D341Med (cell line): ENCODE data around the gene RNASEL.

Experiments used
- DNase-seq: peaks from one replicate; pipeline ENCODE4 v3.0.0; 2012; ENCODE audit warnings: low spot score

Gene RNASEL

DNA sequence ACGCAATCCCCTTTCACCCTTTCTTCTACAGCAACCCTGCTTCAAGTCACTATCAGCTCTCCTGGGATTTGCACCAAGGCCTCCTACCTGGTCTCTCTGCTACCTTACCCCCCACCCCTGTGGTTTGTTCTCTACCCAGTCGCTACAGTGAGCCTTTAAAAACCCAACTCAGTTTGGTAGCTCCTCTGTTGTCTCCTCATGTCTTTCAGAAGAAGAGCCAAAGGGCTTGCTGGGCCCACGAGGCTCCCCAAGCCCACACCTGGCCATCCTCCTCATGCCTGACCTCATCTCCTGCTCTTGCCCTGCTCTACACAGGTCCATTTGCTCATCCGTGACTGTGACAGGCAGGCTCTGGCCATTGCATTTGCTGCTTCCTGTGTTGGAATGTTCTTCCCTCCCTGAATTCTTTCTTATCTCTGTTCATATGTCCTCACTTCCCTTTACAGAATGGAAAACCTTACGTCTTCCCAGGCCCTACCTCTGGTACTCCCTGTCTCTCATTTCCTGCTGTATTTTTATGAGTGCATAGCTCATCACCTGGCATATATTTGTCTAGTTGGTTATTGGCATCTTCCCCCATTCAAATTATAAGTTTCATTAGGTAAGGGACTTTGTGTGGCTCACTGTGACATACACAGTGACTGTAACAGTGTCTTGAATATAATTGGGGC, 11.8 kb upstream of the RNASEL start:
- no peak for DNase-seq

DNA sequence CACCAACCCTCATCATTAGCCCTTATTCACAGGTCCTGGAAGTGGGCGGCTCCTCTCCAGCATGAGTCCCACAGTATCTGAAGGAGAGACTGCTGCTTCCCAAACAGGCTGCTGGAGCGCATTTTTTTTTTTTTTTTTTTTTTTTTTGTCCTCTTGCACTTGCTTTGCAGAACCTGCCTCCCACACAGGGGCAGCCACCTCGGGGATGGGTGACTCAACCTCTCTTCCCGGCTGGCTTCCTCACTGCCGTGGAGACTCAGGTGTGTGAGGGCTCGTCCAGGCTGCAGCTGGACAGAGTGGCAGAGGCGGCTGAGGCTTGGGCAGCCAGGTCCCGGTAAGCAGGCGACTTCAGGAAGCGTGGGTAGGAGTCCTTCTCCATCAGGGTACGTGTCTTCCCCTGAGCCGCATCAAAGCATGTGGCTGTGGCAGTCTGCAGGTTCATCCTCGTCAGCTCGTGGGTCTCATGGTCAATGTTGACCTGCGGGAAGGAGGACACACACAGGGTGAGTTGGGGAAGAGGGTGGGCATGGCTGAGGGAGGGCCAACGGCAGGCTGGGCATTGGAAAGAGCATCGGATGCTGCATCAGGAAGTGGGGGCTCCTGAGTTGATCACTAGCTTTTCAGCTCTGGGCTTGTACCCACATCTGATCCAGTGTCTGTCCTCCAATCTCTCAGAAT, 11.1 kb upstream of the RNASEL start:
- DNase-seq: no peak

DNA sequence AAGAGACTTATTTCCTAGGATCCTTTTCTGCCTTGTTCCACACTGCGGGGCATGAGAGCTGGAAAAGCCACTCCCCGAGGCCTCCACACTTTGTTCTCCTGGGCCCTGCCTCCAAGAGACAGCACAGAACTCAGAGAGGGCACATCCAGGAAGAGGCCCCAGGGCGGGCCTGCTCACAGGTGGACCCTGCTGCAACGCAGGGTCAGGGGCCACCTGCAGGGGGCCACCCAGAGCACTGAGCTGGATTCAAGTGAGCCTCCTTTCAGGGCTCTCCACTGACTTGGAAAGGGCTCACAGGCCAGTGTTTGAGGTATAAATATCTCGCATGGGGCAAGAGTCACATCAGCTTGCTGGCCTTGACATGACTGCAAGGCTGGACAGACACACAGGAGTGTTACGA, 10.3 kb upstream of the RNASEL start:
- no peak for DNase-seq

DNA sequence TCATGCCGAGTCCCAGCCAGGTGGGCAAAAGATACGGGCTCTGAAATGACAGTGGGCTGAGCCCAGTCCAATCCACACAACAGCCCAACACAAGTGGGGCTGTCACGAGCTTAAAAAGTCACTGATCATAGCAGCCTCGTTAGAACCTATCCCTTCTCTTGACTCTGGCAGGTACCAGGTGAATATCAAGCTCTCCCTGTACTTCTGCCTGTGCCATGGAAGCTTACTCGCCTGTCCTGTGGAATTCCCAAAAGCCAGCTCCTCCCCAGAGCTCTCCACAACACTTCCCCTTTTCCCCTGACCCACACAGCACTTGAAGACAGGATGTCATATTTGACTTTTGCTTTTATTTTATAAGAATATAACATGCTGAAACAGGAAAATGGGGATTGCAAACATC, 9.2 kb upstream of the RNASEL start:
- no peak for DNase-seq

GRCh38 chr1:182596934-182597333, 7.9 kb upstream of the RNASEL start:
- DNase-seq: no peak

DNA sequence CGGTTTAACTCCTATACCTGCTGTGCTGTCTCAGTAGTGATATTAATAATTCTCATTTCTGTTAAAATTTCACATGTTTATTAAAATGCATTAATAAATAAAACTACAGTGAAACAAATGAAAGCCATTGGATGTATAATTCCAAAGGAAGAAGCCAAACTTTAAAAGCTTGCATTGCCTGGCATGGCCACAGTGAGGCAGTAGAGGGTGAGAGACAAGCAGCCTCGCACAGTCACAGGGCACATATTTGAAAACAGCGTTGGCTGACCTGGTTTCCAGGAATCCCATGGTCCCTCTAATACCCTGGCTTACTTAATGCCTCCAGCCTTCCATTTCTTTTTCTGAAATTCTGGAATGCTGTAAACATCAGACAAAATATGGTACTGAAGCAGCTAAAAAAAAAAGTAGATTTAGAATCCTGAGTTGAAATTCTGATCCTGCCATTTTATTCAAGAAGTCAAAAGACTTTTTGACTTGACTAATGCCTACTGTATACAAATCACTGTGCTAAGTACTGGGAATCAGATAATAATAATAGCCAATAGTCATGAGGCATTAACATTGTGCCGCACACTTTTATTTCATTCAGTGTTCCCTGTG, 6.7 kb upstream of the RNASEL start:
- DNase-seq: peak; percentile 84

GRCh38 chr1:182589931-182590330, 875 bp upstream of the RNASEL start:
- no peak for DNase-seq

- DNase-seq: no peak
Observed at GRCh38 chr1:182589520-182589919, 464 bp upstream of the RNASEL start.

DNA sequence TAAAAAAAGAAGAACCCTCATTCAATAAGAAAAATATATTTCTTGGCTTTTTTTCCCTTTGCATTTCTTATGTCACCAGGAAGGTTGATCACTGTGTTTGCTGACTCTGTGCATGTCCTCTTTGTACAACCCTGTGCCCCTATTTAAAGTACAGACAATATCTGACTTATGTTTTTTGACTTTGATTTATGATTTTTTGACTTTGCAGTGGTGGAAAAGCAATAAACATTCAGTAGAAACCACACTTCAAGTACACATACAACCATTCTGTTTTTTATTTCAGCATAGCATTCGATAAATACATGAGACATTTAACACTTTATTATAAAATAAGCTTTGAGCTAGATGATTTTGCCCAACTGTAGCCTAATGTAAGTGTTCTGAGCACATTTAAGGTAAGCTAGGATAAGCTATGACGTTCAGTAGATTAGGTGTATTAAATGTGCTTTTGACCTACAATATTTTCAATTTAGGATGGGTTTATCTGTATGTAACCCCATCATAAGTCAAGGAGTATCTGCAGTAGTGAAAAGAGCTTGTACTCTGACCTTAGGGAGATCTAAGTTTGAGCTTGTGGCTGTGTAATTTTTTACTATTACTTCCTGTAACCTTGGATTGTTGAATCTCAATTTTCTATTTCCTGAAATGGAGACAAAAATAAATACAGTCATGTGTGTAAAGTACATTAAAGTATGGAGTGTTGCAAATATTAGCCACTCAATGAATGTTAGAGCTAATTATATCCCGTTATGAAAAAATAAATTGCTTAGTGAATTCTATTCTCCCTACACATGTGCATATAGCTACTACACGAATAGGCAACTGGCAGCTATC, 1.2 kb downstream of the RNASEL start:
- no peak for DNase-seq

DNA sequence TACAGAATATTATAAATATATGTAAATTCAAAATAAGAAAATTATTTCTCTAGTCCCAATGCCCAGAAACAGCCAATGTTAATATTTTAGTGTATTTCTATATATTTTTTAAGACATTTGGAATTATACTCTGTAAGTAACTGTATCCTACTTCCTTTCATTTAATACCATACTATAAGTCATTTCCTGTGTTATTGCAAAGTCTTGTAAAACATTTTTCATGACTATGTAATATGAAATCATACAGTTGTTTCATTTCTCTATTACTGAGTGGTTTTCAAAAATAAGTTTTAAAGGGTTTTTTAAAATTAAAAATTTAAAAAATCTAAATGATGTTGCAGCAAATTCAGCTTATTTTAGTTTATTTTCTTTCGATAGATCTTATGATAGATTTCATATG, 2.0 kb downstream of the RNASEL start:
- DNase-seq: no peak

DNA sequence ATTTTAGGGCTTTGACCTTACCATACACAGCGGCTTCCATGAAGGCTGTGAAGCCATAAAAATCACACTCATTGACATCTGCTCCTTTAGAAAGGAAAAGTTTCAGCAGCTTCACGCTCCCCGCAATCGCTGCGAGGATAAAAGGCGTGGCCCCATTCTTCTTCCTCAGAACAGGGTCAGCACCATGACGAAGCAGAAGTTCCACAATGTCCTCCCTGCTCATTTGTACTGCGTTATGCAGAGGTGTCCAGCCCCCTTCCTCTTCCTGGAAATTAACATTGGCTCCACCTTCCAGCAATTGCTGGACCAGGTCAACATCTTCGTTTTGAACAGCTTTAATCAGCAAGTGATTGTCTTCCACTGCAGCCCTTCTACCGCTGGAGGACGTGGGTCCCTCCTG, 2.7 kb downstream of the RNASEL start:
- DNase-seq: no peak

- DNase-seq: no peak
Observed at GRCh38 chr1:182584746-182585145, 4.3 kb downstream of the RNASEL start.

DNA sequence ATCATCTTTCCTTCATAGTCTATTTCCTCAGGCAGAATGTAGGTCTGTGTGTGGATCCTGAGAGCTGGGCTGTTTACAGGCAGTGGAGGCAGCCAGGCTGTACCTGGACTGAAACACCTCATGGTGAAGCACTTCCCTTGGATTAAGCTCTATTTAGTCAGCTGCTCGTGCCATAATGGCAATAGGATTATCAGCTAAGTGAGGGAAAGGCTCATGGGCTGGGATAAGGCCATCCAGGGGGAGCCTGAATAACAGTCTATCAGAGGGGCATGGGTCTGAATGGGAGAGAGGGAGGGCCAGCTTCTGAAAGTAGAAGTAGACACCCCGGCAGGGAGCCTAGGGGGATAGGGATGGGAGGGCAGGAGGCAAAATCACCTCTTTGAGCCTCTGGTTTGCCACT, 8.3 kb downstream of the RNASEL start:
- peak; percentile 80 for DNase-seq

DNA sequence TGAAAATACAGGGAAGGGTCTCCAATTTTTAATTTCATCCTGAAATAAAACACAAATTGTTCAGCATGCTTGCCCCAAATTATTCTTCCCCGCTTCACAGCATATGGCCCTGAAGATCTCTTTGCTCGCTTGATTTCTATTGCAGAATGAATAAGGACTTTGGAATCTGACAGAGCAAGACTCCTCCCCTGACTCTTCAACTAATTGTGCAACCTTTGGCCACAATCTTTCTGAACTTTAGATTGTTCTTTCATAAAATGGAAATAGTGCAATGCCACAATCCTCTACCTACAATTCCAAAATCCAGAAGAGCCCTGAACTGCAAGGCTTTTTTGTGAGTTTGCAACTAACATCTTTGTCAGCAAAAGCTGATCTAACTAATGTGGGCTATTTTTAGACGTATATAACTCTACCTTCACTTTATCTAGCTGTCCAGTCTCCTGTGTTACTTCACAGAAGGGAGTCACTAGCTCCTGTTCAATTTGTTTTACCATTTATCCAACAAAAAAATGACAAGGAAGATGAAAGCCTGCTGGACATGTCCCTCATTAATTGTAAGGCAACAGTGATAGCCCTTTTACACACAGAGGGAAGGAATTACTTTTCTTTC, 13.4 kb downstream of the RNASEL start:
- DNase-seq: no peak

DNA sequence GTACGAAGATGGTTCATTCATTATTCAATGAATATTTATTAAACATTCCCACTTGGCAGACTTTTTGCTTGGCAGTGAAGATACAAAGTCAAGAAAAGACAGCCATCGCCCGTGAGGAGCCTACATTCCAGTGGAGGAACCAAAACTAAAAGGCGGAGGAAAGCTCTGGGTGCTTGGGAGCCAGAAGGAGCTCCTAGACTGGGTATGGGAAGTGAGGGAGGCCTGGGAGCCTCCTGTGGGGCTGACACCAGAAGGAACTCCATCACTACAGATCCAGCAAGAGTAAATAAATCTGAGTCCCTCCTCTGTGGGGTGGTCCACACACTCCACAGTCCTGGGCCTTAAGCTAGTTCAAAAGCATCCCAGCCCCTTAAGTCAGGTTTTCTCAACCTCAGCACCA, 14.9 kb downstream of the RNASEL start:
- DNase-seq: no peak

DNA sequence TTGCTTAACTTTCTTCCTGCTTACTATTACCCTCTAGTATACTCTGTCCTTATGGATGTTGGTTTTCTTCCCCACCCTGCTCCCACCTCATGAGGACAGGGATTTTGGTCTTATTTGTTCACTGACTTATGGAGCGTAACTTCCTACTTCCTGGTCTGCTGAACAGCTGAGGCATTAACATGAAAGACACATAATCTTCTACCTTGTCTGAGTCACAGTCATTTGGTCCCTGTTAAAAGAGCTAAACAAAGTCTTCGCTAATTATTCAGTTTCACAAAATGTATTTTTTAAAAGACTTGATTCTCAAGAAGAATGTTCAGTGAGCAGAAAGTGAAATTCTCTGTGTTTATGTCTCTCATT, 18.5 kb downstream of the RNASEL start:
- DNase-seq: no peak

GRCh38 chr1:182569939-182570610, 19.0 kb downstream of the RNASEL start:
- no peak for DNase-seq

GRCh38 chr1:182568647-182569284, 20.3 kb downstream of the RNASEL start:
- no peak for DNase-seq

DNA sequence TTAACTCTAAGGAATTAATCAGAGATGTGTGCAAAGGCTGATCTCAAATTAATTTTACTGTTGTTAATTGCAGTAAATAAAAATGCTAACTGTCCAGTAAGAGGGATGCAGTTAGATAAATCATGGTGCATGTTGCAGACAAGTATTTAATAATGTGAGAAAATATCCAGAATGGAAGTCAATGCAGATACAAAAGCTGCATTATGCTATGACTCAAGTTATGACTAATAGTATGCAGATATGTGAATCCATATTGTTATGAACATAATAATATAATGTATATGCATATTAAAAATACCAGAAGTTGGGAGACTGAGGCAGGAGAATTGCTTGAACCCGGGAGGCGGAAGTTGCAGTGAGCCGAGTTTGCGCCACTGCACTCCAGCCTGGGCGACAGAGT, 21.4 kb downstream of the RNASEL start:
- DNase-seq: no peak

DNA sequence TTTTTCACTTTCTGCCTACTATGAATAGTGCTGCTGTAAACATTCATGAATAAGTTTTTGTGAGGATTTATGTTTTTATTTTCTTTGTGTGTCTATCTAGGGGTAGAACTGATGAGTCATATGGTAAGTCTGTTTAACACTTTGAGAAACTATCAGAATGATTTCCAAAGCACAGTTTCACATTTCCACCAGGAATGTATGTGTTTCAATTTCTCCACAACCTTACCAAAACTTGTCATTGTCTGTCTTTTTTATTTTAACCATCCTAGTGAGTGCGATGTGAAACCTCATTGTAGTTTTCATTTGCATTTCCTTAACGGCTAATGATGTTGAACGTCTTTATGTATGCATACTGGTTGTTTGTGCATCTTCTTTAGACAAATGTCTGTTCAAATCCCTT, 23.5 kb downstream of the RNASEL start:
- DNase-seq: no peak

GRCh38 chr1:182564406-182565004, 24.6 kb downstream of the RNASEL start:
- DNase-seq: no peak
